NCI-H128 (cell line): ENCODE results near the gene CASS4.
"Not testable (repeated sequence)": the region's sequence is repeated elsewhere in the genome, so short reads cannot be mapped to it uniquely, and the experiment has no call there.

Experiments used
- DNase-seq: peaks from one replicate; lab custom pipeline; 2025; ENCODE audit not compliant: unreplicated experiment; lab: John Stamatoyannopoulos, UW

Gene CASS4

DNA sequence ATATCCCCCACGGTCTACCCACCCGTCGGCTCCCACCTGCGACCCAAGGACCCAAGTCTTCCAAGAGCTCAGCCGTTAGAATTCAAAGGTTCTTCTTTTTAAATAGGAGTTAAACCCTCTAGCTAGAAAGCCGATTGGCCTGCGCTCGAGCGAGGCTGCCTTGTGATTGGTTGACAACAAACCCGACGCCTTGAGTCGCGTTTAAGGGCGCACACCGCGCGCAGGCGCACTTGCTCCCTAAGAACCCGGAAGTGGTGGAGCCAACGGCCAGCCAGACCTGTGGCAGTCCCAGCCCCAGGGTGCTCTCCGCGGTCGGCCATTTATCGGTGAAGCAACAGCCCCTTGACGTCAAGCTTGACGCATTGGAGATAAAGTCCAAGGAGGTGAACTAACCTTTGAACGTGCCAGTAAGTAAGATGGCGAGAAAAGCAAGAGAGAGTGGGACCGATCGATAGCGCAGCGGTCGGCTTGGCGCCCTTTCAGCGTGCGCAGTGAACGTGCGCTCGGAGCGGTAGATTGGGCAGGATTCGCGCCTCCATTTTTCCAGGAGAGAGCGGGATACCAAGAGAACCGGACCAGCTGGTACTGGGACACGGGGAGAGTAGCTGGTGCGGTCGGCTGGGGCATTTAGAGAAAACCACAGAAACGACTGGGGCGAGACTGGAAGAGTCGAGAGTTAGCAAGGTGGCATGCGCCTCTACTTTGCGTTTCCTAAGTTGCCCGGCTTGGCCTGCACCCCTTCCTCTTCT lies 19.8 kb upstream of the CASS4 start, which contains the start of the genes AURKA and CSTF1:
Gene AURKA, minus strand, starts transcription at position 84 of the 749 bp plus-strand sequence. CDS start 4,018 bp downstream, outside the sequence.
Gene CSTF1, plus strand, starts transcription at position 514 of the 749 bp plus-strand sequence. CDS start 2,908 bp downstream, outside the sequence.
- peak; percentile 94 for DNase-seq

DNA sequence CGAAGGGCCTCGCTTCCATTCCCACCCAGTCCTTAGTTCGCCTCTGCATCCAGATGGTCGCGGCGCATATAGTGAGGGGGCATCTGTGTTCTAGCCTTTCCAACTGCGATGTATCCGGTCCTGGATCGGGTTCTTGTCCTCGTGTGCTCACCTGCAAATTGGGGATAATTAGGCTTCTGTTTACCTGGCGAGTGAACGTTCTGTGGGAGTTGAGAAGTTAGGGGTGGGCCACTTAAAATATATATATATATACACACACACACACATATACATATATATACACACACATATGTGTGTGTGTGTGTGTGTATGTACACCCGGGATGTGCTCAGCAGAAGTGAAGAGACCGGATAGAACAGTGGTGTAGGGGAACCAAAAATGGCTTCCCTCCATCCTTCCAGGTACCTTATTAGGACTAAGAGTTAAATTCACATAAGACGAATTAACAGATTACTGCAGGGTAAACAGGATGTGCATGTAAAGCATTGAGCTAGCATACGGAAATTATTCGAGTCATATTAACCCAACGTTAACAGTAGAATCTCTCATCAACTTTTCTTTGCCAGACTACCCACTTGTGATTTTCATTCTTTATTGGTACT lies 19.1 kb upstream of the CASS4 start:
- no peak for DNase-seq

DNA sequence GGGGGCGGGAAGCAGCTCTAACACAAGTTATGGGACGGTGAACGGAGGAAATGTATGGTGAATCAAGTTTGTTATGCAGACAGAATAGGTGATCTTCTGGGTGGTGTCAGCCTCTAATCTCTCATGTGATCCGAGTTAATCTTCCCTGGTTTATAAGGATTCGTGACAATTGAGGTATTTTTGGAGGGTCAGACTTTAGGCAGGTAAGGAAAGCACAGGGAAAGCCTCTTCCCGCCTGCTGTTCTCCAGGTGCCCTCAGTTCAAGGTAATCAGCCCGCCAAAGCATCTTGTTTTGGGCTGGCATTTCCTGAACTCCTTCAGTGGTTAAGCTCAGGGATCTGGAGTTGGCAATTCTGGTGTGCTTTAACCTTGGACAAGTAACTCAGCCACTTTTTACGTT lies 18.4 kb upstream of the CASS4 start:
- DNase-seq, result no peak

DNA sequence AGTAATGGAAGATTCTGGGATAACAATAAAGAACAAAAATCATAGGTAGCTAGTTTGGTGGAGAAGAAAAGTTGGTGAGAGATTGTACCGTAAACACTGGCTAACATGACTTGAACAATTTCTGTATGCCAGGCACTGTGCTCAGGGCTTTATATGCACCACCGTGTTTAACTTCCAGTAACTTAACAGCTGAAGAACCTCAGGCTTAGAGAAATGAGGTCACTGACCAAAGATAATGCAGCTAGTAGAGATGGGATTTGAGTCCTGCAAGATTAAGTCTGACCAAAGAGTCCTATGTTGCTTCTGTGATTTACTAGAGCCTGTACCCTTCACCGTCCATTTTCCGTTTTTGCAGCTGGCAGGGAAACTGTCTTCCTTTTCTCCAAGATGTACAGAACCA lies 16.9 kb upstream of the CASS4 start:
- no peak for DNase-seq

DNA sequence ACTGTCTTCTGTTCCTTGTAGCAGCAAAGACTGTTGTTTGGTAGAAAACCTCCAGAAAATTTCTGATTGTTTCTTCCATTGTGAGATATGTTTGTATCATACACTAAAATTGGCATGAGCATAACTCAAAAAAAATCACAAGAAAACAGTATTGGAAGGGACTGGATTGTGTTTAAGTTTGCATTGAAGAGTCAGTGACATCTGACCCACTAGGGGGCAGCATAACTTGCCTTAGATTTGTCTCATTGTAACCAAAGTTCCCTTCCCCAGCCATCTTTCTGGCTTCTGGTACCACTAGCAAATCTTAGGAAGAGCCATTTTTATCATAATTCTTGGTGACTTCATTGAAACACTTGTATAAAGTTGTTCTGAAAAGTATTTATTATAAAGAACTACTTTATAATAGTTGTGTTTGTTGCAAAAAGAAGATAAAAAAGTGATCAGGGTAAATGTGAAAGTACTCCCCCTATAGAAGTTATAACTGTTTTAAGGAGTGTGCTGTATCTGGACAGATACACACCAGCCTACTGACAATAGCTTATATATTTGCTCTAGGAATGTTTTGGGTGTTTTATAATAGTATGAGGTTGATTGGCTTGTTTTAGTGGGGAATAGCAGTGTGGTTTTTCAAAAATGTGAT lies 11.9 kb upstream of the CASS4 start:
- no peak for DNase-seq

DNA sequence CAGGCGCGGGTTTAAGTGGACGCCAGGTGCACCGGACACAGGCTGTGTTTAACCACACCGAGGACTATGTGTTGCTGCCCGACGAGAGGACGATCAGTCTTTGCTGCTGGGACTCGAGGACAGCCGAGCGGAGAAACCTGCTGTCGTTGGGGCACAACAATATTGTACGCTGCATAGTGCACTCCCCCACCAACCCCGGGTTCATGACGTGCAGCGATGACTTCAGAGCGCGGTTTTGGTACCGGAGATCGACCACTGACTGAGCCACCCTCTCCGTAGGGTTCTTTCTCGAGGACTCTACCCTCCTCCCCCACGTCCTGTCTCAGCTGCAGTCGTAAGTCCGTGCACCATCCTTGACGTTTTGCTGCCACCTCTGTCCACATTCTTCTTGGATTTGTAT lies 8.6 kb upstream of the CASS4 start:
- DNase-seq, result no peak

DNA sequence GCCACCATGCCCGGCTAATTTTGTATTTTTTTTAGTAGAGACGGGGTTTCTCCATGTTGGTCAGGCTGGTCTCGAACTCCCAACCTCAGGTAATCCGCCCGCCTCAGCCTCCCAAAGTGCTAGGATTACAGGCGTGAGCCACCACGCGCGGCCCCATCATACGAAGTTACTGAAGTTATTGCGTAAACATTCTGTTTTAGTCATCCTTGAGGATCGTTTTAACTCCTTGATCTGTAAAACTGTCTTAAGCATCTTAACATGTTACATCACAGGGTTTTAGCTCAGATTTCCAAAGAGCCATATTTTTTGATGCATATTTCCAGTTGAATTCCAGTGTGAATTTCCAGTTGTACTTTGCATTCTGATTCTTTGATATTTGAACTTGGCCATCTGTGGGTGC lies 6.7 kb upstream of the CASS4 start:
- DNase-seq, result not testable (repeated sequence)

DNA sequence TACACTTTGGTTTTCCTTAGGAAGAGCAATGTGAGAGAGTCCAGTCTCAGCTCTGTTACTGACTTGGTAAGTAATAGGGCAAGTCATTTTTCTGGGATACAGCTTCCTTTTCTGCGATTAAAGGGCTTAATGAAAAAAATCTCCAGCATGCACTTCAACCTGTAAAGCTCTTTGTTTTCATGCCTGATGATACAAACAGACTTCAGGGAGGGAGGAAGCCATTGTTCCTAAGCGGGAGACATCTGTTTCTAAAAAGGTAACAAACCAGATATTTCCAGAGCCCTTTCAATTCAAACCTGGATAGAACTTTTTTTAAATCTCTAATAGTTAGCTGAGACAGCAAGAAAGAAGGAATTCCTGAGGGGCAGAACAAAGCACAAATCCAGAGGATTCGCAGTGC lies 5.2 kb upstream of the CASS4 start:
- DNase-seq, result no peak

DNA sequence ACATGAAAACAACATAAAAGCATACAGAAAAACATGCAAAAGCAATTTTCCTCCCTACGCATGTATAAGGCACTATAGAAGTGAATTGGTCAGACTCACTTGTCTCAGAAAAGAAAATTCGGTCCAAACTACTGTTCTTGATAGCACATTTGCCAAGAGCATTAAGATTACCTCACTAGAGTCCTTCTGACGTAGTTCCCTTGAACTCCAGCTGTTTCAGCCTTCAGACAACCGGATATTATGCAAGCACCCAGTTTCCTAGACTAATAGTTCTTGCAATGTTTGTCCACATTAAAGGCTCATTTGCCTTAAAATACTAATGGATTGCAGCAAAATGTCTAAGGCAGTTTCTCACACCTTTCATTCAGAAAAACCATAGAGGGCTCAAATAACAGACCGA lies 2.5 kb upstream of the CASS4 start:
- no peak for DNase-seq

DNA sequence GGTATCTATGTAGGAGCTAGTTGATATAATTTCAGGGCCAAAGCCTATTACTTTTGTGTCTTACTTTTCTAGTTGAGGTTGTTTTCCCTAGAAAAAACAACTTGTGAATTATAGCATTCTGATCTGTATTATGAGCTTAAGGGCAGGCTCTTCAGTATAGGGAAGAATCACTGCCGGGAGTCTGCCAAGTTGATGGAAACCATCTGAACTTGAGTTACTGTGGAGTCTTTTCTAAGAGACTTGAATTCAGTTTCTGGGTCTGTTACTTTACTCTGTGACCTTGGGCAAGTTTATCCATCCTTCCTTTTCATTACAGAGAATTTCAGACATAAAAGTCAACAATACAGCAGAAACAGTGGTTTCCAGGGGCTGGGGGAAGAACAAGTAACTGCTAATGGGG lies 2.1 kb upstream of the CASS4 start:
- DNase-seq, result no peak

DNA sequence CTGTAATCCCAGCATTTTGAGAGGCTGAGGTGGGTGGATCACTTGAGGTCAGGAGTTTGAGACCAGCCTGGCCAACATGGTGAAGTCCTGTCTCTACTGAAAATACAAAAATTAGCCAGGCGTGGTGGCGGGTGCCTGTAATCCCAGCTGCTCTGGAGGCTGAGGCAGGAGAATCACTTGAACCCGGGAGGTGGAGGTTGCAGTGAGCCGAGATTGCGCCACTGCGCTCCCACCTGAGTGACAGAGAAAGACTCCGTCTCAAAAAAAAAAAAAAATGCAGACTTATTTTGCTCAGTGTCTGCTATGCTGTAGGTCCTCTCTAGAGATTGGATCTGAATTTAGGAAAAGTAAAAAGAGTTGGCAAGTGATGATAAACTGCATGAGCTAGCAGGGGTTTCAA lies 773 bp upstream of the CASS4 start:
- not testable (repeated sequence) for DNase-seq

DNA sequence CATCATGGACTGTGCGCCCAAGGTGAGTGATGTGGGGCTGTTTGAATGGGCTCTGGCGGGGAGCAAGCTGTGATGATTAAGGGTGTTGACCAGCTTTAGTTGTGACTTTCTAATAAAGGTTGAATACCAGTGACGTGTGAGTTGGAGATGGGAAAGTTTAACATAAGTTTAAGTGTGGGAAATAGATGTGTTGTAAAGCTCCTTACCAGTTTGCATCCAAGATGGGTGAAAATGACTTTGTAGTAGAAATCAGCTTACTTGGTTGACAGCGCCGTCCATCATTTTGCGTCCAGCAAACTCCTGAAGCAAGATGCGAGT lies 372 bp downstream of the CASS4 start:
- DNase-seq, result no peak

DNA sequence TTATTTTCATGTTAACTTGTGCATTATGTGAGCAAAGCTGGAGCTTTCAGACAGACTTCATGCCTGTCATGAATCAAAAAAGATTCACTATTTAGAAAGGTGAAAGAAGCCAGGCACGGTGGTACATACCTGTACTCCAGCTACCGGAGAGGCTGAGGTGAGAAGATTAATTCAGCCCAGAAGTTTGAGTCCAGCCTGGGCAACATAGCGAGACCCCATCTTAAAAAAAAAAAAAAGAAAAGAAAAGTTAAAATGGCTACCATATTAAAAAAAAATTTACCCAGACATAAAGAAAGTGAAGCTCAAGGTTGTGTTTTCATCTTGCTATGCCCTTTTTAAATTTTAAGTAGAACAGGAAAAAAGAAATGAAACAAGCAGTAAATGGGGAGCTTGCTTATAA lies 889 bp downstream of the CASS4 start:
- no peak for DNase-seq

DNA sequence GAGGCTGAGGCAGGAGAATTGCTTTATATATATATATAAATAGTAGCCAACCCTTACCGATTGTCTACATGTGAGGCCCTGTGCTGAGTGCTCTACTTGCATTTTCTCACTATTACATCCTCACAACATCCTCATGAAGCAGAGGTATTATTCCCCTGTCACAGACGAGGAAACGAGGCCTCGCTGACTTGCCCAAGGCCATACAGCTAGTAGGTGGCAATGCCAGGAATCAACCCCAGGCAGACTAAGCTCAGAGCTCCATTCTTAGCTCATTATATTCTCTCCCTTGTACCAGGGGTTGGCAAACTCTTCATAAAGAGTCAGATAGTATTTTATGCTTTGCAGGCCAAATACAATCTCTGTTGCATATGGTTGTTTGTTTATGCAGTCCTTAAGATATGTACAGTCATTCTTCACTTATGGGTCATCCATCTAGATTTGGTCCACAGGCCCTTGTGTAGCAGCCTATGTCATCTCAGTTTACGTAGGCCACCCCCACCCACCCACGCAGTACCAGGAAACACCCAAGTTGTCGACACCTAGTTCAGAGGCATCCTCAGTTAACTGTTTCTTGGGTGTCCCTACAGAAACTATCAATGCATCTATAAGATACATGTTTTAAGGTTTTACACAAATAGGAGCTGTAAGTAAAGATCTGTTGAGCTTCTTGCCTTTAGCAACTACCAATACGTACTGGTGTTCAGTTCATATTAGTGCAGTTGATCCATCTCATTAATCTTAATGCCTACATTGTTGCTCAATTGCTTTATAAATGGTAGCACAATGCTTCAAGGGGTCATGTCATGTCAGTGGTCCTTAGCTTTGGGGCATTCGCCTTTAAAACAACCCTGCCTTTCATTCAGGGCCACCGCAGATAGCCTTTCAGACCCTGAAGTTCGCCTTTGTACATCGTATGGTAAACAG lies 3.0 kb downstream of the CASS4 start:
- DNase-seq, result no peak

DNA sequence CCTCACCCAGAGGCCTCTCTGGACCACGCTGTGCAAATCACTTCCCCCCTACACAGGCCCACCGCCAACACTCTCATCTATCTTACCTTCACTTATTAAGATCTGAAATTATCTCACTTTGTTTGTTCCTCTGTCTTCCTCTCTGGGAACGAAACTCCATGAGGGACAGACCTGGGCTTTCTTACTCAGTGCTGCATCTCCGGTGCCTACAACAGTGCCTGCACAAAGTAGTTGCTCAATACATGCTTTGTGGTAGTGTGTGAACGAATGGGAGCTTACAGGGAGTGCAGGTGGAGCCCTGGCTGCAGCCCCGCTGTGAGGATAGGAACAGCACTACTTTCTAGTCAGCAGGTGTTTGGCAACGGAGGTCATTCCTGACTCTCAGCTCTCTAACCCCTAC lies 5.3 kb downstream of the CASS4 start:
- no peak for DNase-seq

DNA sequence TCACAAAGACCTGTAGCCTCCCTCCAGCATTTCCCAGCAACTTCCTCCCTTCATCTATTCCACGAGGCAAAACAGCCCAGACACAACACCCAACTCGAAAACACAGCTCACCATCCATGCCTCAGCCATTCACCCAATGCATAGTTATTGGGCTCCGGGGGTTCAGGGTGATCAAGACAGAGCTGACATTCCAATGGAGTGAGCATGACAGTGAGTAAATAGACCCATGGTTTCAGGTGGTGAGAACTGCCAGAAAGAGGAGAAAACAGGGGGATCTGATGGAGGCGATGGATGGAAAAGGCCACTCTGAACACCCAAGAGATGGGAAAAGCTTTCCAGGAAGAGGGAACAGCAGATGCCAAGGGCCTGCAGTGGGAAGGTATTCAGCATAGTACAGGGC lies 5.9 kb downstream of the CASS4 start:
- DNase-seq, result no peak

DNA sequence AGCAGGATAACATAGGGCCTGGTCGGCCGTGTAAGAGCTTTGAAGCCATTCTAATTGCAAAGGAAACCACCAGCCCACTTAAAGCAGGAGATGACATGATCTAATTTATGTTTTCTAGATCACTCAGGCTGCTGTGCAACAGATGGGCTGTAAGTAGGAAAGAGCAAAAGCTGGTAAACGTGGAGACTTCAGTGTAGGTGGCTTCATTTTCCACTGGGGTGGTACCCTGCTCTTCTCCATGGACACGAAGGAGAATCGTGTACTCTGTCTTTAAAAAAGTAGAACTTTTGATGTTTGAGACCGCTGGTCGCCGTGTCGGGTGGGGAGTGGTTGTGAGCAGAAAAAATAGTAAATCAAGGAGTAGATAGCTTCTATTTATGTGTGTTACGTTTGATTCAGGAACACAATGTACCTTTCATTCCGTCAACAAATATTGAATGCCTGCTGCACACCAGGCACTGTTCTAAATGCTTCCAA lies 6.4 kb downstream of the CASS4 start:
- no peak for DNase-seq

DNA sequence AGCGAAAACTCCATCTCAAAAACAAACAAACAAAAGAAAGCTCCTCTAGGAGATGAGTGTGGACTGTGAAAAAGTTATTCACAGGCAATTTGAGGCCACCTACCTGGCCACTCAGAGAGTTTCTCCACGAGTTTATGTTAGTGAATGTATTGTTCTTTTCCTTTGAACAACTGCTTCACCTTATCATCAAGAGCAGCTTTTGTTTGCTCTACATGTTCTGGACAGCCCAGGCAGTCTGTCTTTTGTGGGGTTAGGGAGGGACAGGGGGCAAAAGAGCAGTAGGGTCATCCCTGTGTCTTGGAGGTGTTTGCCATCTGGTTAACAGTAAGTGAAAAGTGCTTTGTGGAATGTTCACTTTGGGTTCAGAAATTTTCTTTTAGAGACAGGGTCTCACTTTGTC lies 8.0 kb downstream of the CASS4 start:
- DNase-seq, result no peak

DNA sequence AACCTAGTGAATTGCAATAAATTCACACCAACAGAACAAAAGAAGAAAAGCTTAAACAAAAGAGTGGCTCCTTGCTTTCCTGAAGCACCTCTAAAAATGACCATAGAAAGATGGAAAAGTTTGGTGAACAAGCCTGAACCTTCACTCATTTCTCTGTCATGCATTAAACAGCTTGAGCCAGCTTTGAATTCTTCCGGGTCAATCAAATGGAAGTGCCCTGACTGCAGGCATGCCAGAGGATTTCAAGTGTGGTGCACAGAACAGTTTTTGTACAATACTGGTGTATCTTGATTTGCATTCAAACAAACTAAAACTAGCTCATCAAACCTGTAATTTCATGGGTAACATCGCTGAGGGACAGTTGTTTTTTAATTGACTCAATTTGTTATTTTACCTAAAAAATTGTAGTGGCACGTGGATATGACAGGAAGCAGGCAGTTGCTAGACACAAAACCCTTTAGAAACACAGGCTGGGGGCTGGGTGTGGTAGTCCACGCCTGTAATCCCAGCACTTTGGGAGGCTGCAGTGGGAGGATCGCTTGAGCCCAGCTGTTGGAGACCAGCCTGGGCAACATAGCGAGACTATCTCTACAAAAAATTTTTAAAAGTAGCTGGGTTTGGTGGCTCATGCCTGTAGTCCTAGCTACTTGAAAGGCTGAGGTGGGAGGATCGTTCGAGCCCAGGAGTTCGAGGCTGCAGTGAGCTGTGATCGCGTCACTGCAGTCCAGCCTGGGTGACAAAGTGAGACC lies 9.1 kb downstream of the CASS4 start:
- no peak for DNase-seq

DNA sequence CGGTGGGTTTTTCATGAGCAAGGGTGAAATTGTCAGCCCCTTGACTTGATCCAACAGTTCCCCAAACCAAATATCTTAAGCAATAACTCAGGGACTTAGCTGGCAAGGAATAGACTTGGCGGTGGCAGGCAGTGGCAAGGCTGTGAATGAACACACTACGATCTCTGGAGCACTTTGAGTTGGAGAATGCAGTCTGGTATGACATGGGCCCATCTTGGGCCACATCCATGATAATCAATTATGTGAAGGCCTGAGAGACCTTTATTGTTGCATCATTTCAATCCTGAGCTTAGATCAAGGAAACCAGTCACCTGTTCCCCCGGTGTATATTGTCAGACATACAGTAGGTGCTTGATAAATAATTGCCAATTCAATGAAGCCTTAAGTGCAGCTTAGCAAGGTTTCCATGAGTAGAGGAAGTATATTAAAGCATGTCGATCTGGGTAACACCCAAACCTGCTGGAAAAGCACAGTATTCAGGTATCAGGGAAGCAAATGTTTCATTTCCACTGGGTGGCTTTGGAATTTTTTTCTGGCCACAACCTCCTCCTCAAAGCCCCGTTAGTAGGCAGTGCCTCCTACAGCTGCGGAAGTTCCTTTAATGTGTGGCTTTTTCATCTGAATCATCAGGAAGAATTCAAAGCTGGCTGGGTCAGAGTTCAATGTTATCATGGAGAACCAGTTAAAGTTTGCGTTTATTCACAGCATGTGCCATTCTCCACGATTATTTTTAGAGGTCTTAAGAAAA lies 10.2 kb downstream of the CASS4 start:
- no peak for DNase-seq
